H1 (cell line): ENCODE results near the gene IL31.

Experiments used
- CHD7 ChIP-seq: fragments of 300-600 bp; sonication (generic); IDR thresholded peaks from 2 replicates; pipeline ENCODE4 v1.7.1; 2012; ENCODE audit warnings: low read length, moderate library complexity, mild to moderate bottlenecking, inconsistent platforms; ENCODE audit not compliant: insufficient replicate concordance
- CTCF ChIP-seq, 3 experiments: IDR thresholded peaks; 1 replicate in 2 of 3; 2 replicates in 1 of 3; pipeline versions ENCODE4 v1.5.1 to v1.6.1; 2011; ENCODE audit warnings: low read length in 3 of 3, mild to moderate bottlenecking in 3 of 3, inconsistent platforms in 2 of 3, low read depth in 1 of 3, moderate library complexity in 1 of 3; ENCODE audit not compliant: insufficient read depth in 1 of 3; ENCODE audit errors: control extremely low read depth in 1 of 3
- TBP ChIP-seq: IDR thresholded peaks from 2 replicates; pipeline ENCODE4 v1.6.1; 2011; ENCODE audit warnings: low read depth, low read length, improper control_type of control experiment

GRCh38 chr12:122202017-122202416, 28.0 kb upstream of the IL31 start:
- TF ChIP-seq CTCF (IDR thresholded peaks at IDR 0.05; ENCODE audit: control extremely low read depth in 1 of 3, insufficient read depth in 1 of 3, low read depth in 1 of 3, low read length in 3 of 3) (no peak), TBP (no peak), CHD7 (no peak)
